ENCODE data around the gene PGAP6.
"Not testable (repeated sequence)": the region's sequence is repeated elsewhere in the genome, so short reads cannot be mapped to it uniquely, and the experiment has no call there.

PGAP6 gene

DNA sequence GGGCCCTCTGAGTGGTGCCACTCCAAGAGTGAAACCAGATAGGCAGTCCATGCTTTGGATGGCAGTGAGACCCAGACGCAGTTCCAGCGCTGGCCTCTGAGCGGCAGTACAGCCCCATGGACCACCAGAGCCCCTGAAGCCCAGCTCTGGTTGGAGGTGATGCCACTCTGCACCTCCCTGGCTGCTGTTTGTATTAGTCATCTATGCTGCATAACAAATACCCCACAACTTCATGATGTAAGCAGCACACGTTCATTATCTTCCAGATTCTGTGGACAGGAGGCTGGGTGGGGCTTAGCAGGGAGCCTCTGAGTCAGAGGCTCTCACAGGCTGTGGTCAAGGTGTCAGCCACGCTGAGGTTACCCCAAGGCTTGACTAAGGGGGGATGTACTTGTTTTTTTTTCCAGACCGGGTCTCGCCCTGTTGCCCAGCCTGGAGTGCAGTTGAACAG lies 10.1 kb upstream of the PGAP6 start:
- Histone ChIP-seq H3K4me3 (replicated peaks; ENCODE audit: low read depth, low read length) (no peak overlapping the region), H3K27me3 (replicated peaks; ENCODE audit: control insufficient read depth, insufficient read depth, low read length) (no peaks in the 10 kb centered on the region), H3K36me3 (ENCODE audit: control insufficient read depth, insufficient read depth, low read length) (no peaks in the 10 kb centered on the region)
- peak; percentile 74 for DNase-seq (ENCODE audit: extremely low read depth, insufficient read length)
- peak; percentile 90 for TF ChIP-seq CTCF (IDR thresholded peaks at IDR 0.05; ENCODE audit: insufficient read depth, low read length, poor library complexity, severe bottlenecking)

- no peak for DNase-seq (ENCODE audit: extremely low read depth, insufficient read length)
These were observed 7.6 kb upstream of the PGAP6 start for GRCh38 chr16:389352-389751.

DNA sequence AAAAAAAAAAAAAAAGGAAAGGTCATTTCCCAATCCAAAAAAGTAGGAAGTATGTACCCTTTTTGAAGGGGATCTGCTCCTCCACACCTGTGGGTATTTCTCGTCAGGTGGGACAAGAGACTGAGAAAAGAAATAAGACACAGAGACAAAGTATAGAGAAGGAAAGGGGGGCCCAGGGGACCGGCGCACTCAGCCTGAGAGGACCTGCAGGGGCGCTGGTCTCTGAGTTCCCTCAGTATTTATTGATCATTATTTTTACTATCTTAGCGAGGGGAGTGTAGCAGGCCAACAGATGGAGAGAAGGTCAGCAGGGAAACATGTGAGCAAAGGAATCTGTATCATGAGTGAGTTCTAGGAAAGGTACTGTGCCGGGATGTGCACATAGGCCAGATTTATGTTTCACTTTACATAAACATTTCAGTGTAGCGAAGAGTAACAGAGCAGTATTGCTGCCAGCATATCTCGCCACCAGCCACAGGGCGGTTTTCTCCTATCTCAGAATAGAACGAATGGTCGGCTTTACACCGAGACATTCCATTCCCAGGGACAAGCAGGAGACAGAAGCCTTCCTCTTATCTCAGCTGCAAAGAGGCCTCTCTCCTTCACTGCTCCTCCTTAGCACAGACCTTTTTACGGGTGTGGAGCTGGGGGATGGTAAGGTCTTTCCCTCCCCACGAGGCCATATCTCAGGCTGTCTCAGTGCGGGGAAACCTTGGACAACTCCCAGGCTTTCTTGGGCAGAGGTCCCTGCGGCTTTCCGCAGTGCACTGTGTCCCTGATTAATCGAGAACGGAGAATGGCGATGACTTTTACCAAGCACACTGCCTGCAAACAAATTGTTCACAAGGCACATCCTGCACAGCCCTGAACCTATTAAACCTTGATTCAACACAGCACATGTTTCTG lies 6.2 kb upstream of the PGAP6 start:
- H3K36me3 ChIP-seq (ENCODE audit: control insufficient read depth, insufficient read depth, low read length); DNase-seq (ENCODE audit: extremely low read depth, insufficient read length); H3K4me3 ChIP-seq (replicated peaks; ENCODE audit: low read depth, low read length); H3K27me3 ChIP-seq (replicated peaks; ENCODE audit: control insufficient read depth, insufficient read depth, low read length): not testable (repeated sequence)
- TF ChIP-seq CTCF (IDR thresholded peaks at IDR 0.05; ENCODE audit: insufficient read depth, low read length, poor library complexity, severe bottlenecking) = peak; percentile 19

More at GRCh38 chr16:389352-389751, 7.6 kb upstream of the PGAP6 start:
- no peaks in the 10 kb centered on the region for H3K36me3 ChIP-seq (ENCODE audit: control insufficient read depth, insufficient read depth, low read length)
- TF ChIP-seq CTCF (IDR thresholded peaks at IDR 0.05; ENCODE audit: insufficient read depth, low read length, poor library complexity, severe bottlenecking) = no peak
- no peak overlapping the region for H3K4me3 ChIP-seq (replicated peaks; ENCODE audit: low read depth, low read length)
- no peaks in the 10 kb centered on the region for H3K27me3 ChIP-seq (replicated peaks; ENCODE audit: control insufficient read depth, insufficient read depth, low read length)

DNA sequence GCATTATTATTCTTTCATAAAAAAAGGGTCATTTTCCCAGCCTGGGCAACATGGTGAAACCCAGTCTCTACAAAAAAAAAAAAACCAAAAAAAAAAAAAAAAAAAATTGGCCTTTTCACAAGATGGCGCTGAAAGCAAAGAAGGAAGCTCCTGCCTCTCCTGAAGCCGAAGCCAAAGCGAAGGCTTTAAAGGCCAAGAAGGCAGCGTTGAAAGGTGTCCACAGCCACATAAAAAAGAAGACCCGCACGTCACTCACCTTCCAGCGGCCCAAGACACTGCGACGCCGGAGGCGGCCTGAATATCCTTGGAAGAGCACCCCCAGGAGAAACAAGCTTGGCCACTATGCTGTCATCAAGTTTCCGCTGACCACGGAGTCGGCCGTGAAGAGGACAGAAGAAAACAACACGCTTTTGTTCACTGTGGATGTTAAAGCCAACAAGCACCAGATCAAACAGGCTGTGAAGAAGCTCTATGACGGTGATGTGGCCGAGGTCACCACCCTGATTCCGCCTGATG lies 4.9 kb upstream of the PGAP6 start:
- Histone ChIP-seq H3K4me3 (replicated peaks; ENCODE audit: low read depth, low read length) (no peak overlapping the region), H3K27me3 (replicated peaks; ENCODE audit: control insufficient read depth, insufficient read depth, low read length) (no peaks in the 10 kb centered on the region), H3K36me3 (ENCODE audit: control insufficient read depth, insufficient read depth, low read length) (no peaks in the 10 kb centered on the region)
- DNase-seq (ENCODE audit: extremely low read depth, insufficient read length) = no peak
- no peak for TF ChIP-seq CTCF (IDR thresholded peaks at IDR 0.05; ENCODE audit: insufficient read depth, low read length, poor library complexity, severe bottlenecking)

- peak; percentile 66 for DNase-seq (ENCODE audit: extremely low read depth, insufficient read length)
- no peak for TF ChIP-seq CTCF (IDR thresholded peaks at IDR 0.05; ENCODE audit: insufficient read depth, low read length, poor library complexity, severe bottlenecking)
- H3K36me3 ChIP-seq (ENCODE audit: control insufficient read depth, insufficient read depth, low read length) = no peaks in the 10 kb centered on the region
- peak overlapping the region; percentile 79 for H3K4me3 ChIP-seq (replicated peaks; ENCODE audit: low read depth, low read length)
- no peaks in the 10 kb centered on the region for H3K27me3 ChIP-seq (replicated peaks; ENCODE audit: control insufficient read depth, insufficient read depth, low read length)
These were observed 1.7 kb upstream of the PGAP6 start for GRCh38 chr16:383326-384051.
